PC-9 (cell line): ENCODE measurements around the gene DOCK4.

Source experiments
- CTCF ChIP-seq: fragments of 200-600 bp; sonication (generic); conservative IDR thresholded peaks from 2 replicates; pipeline ENCODE4 v1.6.1; 2017; ENCODE audit warnings: mixed run types, antibody characterized with exemption, mild to moderate bottlenecking, moderate library complexity
- EZH2 ChIP-seq: fragments of 200-600 bp; sonication (generic); IDR thresholded peaks from 2 replicates; pipeline ENCODE4 v1.8.0; 2017; ENCODE audit warnings: antibody characterized with exemption, low read depth

DNA sequence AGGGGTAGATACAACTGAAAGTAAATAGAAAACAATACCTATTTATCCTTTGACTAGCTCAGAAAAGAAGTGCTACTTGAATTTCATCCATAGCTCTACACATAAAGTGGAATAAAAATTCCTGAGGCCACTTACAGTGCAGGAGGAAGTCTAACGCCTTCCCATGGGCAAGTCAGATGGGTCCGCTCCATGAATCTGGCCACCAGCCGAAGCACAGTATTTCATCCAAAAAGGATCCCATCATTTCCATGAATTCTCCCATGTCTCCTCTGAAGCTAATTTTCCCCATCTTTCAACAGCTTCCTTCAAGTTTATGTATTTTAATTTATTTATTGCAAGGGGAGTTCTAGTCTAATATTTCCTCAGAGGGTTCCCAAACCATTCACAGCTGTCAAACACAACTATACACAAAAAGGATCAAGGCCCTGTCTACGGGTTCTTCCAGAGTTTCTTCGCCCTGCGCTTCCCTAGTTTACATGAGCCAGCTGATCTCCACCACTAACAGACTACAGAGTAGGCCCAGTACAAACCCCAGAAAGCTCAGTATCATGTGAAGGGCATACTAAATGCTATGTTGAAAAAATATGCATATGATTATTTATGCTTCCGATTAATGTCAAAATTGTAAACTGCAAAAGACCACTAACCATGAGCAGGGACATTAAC is 184.7 kb downstream of the DOCK4 start:
- TF ChIP-seq CTCF (no peak), EZH2 (no peak)
